ENCODE results near the gene FAM236A.
"Not testable (repeated sequence)": the region's sequence is repeated elsewhere in the genome, so short reads cannot be mapped to it uniquely, and the experiment has no call there.

Gene FAM236A

GRCh38 chrX:72937906-72938305, at the start of gene FAM236A:
FAM236A (plus strand) TSS chrX:72938206; CDS start chrX:72938263, 57 bp downstream.
- not testable (repeated sequence) for H3K27ac ChIP-seq, H3K4me3 ChIP-seq

GRCh38 chrX:72889740-72890139, 48.3 kb upstream of the FAM236A start:
- not testable (repeated sequence) for H3K4me3 ChIP-seq, H3K27ac ChIP-seq

GRCh38 chrX:72912315-72912714, 25.7 kb upstream of the FAM236A start, which contains the start of gene FAM236C:
FAM236C (plus strand) TSS chrX:72912615; CDS start chrX:72912715, 100 bp downstream.
- H3K4me3 ChIP-seq, H3K27ac ChIP-seq: not testable (repeated sequence)

GRCh38 chrX:72916096-72916495, 21.9 kb upstream of the FAM236A start:
- not testable (repeated sequence) for H3K27ac ChIP-seq, H3K4me3 ChIP-seq

GRCh38 chrX:72932283-72932682, 5.7 kb upstream of the FAM236A start:
- H3K4me3 ChIP-seq, H3K27ac ChIP-seq: not testable (repeated sequence)

- H3K27ac ChIP-seq, H3K4me3 ChIP-seq: not testable (repeated sequence)
Observed at GRCh38 chrX:72936455-72936854, 1.6 kb upstream of the FAM236A start.

GRCh38 chrX:72936882-72937455, 1.0 kb upstream of the FAM236A start:
- H3K27ac ChIP-seq, H3K4me3 ChIP-seq: not testable (repeated sequence)

GRCh38 chrX:72942272-72942671, 4.3 kb downstream of the FAM236A start:
- H3K4me3 ChIP-seq, H3K27ac ChIP-seq: not testable (repeated sequence)

GRCh38 chrX:72943035-72943818, 5.2 kb downstream of the FAM236A start:
- H3K4me3 ChIP-seq, H3K27ac ChIP-seq: not testable (repeated sequence)

GRCh38 chrX:72943819-72944169, 5.8 kb downstream of the FAM236A start, which contains the start of gene DMRTC1:
DMRTC1 (minus strand) TSS chrX:72943837; CDS start chrX:72875694, 68,143 bp downstream.
- not testable (repeated sequence) for H3K27ac ChIP-seq, H3K4me3 ChIP-seq

- not testable (repeated sequence) for H3K27ac ChIP-seq
Observed at GRCh38 chrX:72959971-72960370, 22.0 kb downstream of the FAM236A start.

GRCh38 chrX:72971859-72972258, 33.9 kb downstream of the FAM236A start:
- H3K4me3 ChIP-seq, H3K27ac ChIP-seq: not testable (repeated sequence)

More at GRCh38 chrX:72959971-72960370, 22.0 kb downstream of the FAM236A start:
- not testable (repeated sequence) for H3K4me3 ChIP-seq

GRCh38 chrX:72974885-72975284, 36.9 kb downstream of the FAM236A start:
- H3K4me3 ChIP-seq, H3K27ac ChIP-seq: not testable (repeated sequence)

GRCh38 chrX:72980894-72981469, 43.0 kb downstream of the FAM236A start:
- H3K4me3 ChIP-seq = not testable (repeated sequence)

More at GRCh38 chrX:72980894-72981469, 43.0 kb downstream of the FAM236A start:
- H3K27ac ChIP-seq = not testable (repeated sequence)
